NCI-H128 (cell line): ENCODE results near the gene IDH3A.

Source experiments
- DNase-seq: peaks from one replicate; lab custom pipeline; 2025; ENCODE audit not compliant: unreplicated experiment; lab: John Stamatoyannopoulos, UW

Gene IDH3A

DNA sequence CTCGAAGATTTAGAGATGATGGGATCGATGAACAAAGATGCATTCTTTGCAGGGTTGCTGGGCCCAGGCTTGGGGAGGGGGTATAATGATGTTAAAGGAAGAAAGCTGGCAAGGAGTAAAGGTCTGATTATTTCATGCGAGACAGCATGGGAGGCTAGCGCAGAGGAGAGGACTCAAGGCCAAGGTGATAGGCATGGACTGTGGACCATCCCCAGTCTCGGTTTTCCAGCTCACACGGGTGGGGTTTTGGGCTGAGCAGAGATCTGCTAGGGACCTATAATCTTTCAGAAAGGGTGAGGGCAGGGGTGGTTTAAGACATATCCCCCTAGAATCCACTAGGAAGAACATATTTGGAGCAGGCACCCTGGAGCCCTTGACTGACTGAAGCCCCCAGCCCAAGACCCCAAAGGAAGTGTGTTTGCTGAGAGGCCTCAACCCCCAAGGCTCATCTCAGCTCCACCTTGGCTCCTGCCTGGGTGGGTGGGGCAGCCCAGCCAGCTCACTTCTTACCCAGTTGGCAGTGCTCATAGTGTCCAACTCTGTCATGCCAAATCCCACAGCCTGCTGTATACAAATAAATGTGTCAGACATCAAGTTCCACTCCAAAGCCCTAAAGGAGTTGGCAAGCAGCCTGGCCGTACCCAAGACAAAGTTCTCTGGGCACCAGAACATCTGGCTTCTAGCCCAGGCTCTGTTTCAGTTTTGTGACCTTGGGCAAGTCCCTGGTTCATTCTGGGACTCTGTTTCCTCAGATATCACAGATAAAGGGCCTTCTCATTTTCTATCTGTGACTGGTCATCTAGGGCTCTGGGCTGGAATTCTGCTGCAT is 67.3 kb downstream of the IDH3A start:
- no peak for DNase-seq

DNA sequence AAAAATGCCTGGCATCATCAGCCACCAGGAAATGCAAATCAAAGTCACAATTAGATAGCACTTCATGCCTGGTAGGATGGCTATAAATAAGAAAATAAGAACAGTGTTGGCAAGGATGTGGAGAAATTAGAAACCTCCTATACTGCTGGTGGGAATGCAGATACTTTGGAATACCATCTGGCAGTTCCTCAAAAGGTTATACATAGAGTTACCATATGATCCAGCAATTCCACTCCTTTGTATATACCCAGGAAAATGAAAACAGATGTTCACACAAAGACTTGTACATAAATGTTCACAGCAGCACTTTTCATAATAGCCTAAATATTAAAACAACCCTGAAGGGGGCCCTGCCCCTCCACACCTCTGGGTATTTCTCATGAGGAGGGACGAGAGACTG is 71.6 kb downstream of the IDH3A start:
- DNase-seq = no peak
